SW480 (cell line): ENCODE measurements around the gene GK2.

Experiments
- DNase-seq: peaks from one replicate; pipeline ENCODE4 v3.0.0-alpha.2; 2016; ENCODE audit warnings: low spot score

The GK2 gene

GRCh38 chr4:79408063-79408462 lies at the start of gene GK2:
TSS of gene GK2 (minus strand) at chr4:79408228. CDS start at chr4:79408200, 28 bp downstream.
- DNase-seq: no peak

- no peak for DNase-seq
Observed at GRCh38 chr4:79455216-79455615, 47.2 kb upstream of the GK2 start.

GRCh38 chr4:79454656-79455055 lies 46.6 kb upstream of the GK2 start:
- no peak for DNase-seq

DNA sequence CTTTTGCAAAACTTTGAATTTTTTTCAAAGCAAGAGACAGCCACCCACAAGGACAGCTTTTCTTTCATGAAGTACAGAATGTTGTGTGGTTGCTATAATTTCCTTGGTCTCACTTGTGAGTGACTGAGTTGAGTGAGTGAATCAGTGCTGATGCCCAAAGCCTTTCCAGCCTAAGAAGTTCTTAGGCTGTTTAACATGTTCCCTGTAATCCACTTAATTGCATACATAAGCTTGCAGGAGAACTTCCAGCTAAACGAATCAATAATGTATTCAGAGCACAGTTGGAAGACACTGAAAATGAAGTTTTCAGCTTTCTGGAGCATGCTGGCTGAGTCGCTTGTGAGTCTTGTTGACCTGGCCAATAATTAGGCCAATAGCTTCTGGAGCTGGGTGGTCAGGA lies 42.0 kb upstream of the GK2 start:
- no peak for DNase-seq

DNA sequence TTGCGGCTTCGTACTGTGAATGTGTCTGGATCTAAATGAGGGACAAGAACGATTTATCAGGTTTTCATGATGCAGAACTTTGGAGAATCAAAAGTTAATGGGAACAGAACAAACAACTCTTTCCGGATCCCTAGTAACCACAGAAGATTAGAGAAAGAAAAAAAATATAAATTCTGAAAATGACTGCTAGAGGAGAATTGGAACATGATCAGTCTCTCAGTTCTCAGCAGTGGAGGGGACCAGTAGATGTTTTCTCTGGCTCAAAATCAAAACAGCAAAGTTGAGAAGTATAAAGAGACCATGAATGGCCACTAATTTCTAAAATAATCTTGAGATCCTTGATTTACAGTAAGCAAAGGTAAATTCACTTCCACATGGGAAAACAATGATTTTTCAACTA lies 38.1 kb upstream of the GK2 start:
- no peak for DNase-seq

DNA sequence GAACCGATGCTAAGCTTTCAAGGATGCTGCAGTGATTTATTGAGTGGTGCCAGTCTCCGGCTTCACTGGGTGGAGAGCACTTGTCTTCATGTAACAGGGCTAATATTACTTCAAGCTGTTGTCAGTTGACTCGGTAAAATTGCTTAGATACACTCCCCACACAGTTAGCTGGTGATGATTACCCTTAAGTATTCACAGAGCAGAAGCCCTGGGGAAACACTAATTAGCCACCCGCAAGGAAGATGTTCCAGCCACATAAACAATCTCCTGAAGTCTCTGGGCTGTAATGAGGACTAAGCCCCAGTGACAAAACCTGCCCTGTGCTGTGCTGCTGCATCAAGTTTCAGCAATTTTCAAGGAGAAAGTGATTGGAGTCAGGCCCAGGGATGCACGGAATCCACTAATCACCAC lies 37.3 kb upstream of the GK2 start:
- no peak for DNase-seq

- no peak for DNase-seq
Observed at GRCh38 chr4:79442422-79442821, 34.4 kb upstream of the GK2 start.

DNA sequence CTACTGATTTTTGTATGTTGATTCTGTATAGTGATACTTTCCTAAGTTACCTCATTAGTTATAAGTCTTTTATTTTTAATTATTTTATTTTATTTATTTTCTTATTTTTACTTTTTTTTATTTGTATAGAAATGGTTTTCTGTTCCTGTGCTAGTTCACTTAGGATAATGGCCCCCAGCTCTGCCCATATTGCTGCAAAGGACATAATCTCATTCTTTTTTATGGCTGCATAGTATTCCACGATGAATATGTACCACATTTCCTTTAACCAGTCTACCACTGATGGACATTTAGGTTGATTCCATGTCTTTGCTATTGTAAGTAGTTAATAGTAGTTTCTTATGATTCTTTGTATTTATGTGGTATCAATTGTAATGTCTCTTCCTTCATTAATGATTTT lies 31.5 kb upstream of the GK2 start:
- no peak for DNase-seq

- no peak for DNase-seq
Observed at GRCh38 chr4:79431839-79432238, 23.8 kb upstream of the GK2 start.

- DNase-seq: no peak
Observed at GRCh38 chr4:79429113-79429903, 21.3 kb upstream of the GK2 start.

- no peak for DNase-seq
Observed at GRCh38 chr4:79426989-79427388, 19.0 kb upstream of the GK2 start.

DNA sequence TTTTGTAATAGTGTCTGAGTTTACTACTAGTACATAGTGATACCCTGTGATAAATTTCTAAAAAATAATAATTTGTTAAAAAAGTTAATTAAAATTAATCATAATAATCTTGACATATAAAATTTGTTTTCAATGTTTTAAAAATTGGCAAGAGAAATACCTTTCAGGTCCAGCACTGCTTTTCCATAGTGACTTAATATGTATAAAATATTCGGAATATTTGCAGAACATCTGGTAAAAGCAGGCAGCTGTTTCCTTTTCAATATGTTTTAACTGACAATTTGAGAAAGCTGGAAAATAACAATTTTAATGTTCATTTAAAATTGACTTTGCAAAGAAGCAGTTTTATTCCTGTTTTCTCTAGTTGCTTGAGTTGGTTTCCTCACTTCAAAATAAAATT lies 17.6 kb upstream of the GK2 start:
- DNase-seq: no peak

- no peak for DNase-seq
Observed at GRCh38 chr4:79421483-79421882, 13.5 kb upstream of the GK2 start.

DNA sequence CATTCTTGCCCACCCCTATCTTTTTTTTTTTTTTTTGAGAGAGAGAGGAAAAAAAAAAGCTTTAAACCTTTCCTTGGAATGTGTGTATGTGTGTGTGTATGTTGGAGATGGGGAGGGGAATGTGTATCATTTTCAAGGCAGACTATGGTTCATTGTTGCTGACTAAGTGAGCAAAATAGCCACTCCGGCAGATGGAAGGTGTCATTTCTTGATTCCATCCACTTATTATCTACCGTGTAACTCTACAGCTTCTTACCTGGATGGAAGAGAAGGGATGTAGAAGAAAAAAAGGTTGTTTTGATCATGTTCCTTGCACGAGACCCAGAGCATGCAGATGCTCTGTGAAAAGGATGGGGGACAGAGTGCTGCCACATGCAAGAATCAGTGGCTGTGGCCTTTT lies 5.9 kb upstream of the GK2 start:
- no peak for DNase-seq

GRCh38 chr4:79413032-79413885 lies 5.2 kb upstream of the GK2 start:
- no peak for DNase-seq

DNA sequence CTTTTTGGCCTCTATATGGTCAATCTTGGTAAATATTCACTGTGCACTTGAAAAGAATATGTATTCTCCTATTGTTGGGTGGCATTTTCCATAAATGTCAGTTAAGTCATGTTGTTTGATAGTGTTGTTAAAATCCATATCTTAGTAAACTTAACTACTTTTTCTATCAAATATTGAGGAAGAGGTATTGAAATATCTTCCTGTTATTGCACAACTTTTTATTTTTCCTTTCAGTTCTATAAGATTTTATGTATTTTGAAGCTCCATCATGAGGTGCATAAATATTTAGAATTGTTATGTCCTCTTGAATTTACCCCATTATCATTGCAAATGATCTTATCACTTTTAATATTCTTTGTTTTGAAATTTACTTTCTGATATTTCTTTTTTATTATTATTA lies 3.4 kb downstream of the GK2 start:
- DNase-seq: no peak

GRCh38 chr4:79403356-79403755 lies 4.7 kb downstream of the GK2 start:
- DNase-seq: no peak

DNA sequence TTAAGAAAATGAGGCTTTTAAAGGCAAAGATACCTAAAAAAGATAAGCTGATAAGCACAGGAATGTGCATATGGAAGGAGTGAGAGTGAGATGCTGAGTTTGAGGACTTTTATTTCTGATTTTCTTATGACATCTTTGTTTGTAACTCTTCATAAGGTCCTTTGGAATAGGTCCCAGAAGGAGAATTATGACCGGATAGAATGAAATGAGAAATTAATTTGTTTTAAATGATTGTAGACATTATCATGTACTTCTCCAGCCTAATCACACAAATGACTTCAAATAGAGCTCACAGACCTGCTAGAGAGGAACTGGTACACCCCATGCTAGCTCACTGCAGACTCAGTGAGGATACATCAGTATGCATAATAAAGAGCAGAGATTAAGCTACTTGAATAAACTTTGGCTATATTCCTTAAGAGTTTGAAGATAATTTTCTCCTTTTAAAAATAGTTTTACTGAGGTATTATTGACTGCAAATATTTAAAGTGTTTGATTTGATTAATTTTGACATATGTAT lies 5.6 kb downstream of the GK2 start:
- no peak for DNase-seq

GRCh38 chr4:79399076-79399475 lies 9.0 kb downstream of the GK2 start:
- no peak for DNase-seq

- no peak for DNase-seq
Observed at GRCh38 chr4:79397951-79398350, 10.1 kb downstream of the GK2 start.

DNA sequence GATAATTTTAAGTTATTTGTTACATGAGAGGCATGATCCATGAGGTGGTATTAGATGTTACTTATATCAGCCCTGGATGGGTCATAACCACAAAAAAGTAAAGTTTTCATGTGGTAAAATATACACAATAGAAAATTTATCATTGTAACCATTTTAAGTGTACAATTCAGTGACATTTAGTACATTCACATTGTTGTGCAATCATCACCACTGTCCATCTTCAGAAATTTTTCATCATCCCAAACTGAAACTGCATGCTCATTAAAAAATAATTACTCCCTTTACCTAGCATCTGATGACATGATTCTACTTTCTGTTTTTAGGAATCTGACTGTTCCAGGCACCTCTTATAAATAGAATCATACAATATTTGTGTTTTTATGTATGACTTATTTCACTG lies 11.2 kb downstream of the GK2 start:
- DNase-seq: no peak

DNA sequence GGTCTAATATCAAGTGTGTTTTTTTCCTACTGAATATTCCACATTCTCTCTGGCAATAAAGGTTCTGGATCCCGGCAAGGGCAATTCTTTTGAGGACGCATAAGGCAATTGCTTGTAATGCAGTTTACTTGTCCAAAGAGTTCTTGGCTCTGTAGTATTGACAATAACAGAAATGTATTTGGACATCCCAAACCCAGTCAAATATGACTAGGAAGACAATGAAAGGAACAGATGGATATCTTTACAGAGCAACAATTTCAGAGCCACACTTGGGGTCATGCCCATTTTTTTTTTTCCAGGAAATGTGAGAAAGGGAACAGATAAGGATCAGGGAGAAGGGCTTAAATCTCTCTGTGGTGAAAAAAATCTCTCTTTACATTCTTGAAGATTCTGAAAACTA lies 12.2 kb downstream of the GK2 start:
- DNase-seq: no peak

DNA sequence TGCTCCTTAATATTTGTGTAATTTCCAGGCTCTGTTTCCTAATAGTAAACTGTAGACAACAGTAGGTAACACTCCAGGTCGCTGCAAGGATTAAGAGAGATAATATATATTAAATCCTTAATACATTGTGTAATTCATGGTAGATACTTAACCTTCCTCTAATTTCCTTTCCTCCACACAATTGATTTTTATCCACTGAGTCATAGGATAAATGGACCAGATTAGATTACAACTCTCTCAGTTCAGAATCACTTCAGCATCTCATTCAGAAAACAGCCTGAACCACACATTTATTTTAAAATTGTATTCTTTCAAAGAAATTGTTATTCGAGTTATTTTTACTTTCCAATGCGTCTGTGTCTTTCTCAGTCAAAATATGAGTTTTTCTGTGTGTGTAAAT lies 17.1 kb downstream of the GK2 start:
- DNase-seq: no peak
